ENCODE data around the gene ABCF1.

ABCF1 gene

DNA sequence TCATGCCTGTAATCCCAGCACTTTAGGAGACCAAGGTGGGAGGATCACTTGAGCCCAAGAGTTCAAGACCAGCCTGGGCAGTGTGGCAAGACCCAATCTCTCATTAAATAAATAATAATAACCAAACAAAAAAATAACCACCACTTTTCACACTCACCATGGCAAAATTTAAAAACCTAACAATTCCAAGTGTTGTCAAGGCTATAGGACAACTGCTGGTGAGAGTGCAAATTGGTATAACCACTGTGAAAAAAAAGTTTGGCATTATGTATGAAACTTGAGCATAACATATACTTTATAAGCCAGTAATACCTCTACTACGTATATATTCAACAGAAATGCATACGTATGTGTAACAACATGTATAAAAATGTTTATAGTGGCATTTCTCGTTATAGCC lies 10.3 kb upstream of the ABCF1 start:
- DNase-seq, result no peak

DNA sequence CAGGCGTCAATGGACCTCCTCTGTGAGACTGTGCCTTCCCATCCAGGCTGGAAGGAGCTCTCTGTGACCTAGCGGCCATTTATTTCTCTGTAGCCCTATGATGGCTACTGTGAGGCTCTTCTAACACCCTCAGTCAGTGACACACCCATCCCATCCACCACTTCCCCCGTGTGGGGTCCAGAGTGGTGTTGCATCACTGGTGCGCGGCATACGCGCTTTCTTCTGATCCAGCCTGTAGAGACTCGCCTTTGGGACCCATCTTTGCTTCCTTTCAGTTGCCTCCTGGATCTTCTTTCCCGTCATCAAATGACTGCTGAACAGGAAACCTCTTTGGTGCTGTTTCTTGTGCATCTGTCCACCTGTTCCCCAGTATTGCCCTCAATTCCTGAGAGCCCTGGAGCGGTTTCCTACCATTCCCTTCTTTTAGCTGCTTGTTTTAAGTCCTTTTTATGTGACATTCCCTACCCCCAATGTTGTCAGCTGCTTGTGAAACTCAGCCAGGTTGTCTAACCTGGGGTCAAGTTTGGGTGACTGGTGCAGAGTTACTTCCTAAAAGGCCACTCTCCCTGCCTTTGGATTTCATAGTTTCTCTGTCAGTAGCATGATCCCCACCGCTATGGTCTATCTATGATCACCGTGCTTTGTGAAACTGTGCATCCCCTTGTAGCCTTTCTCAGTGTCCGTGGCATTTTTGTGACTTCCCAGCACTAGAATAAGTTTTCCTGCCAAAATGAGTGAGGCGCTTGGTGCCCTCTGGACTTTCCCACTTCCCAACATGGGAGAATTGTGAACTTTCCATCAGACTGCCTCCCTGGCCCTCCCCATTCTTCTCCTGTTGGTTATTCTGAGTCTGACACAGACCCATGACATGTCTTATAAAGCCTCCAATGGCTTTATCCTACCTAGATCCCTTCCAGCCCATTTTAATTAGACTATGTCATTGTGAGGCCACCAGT lies 8.5 kb upstream of the ABCF1 start:
- DNase-seq, result no peak

DNA sequence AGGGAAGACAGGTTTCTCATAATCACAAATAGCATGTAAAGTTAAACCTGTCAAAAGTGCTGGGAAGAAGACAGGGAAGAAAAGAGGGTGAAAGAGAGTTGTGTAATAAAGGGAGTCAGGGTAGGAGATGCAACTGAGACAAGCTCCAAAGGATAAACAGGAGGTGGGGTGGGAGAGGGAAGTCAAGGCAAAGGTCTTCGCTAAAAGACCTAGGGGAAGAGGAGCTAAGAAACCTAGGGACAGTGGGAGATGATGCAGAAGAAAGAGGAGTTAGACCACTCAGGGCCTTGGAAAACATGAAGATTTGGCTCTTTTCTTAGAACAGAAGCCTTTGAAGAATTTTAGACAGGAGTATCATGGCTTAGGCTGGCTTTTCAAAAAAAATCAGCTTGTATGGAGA lies 7.1 kb upstream of the ABCF1 start:
- no peak for DNase-seq

DNA sequence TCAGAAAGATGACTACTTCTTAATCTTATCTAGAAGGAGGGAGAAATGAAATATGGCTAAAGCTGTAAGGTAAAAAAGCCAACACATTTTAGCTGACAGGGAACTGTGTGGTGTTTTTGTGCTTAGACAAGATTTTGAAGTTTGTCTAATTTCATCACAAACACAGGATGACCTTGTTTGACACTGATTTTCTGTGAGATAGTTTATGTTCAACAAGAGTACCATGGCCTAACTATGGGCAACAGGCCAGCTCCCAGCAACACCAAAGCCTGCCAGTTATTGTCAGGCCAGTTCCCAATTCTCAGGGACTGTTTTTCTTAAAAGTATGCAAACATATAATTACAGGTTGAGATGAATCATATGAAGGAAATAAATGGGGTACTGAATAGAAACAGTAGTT lies 5.5 kb upstream of the ABCF1 start:
- DNase-seq, result no peak

DNA sequence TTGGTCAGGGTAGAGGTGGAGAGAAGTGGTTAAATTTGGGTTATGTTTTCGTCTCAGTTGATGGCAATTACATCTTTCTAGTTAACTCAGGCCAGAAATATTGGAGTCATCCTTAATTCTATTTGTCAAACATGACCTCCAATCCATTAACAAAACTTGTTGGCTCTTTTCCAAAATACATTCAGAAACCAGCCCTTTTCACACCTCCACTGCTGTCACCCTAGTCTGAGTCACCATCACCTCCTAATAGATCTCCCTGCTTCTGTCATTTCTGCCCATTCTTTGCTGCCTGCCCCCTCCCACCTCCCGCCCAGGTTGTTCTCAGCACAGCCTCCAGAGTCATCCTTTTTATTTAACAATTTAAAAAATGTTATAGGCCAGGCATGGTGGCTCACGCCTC lies 3.0 kb upstream of the ABCF1 start:
- DNase-seq, result peak; percentile 71

DNA sequence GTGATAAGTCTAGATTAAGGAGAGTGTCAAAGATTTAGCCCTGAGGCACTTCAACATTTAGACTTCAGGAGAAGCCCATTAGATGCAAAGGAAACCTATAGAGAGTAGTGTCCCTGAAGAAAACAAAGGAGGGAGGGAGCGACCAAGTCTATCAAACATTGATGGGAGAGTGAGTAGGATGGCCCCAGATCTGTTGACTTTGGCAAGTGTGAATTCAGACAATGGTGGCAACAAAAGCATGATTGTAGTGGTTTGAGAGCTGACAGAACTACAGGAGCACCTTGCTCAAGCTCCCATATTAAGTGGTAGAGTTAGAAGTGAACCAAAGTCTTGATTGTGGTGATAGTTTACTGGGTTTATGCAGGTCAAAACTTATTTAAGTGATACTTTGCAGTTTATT lies 979 bp upstream of the ABCF1 start:
- no peak for DNase-seq

DNA sequence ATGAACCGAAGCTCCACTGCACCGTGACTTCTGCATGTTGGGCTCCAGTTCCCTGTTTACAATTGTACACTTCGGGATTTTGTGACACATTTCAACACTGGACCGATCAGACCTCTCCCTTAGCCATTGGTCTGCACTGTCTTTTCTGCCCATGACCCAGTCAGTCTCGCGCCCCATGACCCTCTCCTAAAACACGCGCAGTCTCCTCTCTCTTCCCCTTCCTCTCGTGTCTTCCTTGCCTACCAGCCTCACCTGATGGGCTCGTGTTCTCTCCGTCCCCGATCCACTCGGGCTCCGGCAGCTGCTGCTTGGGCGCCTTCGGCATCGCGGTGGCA lies 535 bp upstream of the ABCF1 start:
- no peak for DNase-seq

DNA sequence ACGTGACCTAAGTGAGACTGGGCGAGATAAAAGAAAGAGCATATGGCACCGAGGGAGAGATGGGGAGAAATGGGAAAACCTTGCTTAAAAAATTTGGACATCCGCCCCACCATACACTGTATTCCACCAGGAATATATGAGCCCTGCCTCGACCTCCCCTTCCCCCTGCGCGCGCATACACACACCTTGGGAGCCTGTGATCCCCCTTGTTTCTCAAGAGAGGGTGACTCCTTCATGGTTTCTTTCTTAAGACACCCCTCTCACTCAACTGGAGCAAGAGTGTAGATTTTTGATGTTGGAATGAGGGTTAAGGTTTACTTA lies 480 bp downstream of the ABCF1 start:
- no peak for DNase-seq

DNA sequence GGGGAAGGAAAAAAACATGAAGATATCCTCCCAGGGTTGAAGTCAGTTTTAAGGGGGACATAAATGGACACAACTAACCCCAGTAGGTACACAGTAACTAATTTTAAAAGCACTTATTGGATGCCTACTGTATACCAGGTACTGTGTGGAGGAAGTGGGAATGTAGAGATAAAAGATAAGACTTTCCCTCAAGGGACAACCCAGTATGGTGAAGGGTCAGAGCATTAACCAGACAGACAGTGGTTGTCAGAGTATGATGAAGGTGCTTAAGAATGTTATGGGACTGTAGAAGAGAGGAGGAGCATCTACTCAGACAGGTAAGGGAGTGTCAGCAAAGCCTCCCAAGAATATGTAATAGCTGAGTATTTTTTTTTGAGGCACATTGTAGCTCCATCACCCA lies 906 bp downstream of the ABCF1 start:
- no peak for DNase-seq

DNA sequence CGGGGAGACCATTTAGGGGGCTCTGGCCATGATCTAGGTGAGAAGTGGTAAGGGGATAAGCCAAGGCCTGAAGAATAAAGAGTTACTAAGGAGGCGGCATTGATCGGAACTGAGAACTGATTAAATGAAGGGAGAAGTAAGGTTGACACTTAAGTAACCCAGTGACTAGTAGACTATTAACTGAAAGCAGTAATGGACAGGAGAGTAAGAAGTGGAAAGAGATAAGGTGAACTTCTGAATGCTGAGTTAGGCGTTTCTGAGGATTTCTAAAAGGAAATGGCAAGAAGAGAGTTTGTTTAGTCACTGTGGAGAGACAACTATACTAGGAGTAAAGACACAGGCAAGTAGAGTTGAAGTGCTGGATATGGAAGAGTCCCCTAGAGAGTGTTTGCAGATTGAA lies 1.9 kb downstream of the ABCF1 start:
- no peak for DNase-seq

DNA sequence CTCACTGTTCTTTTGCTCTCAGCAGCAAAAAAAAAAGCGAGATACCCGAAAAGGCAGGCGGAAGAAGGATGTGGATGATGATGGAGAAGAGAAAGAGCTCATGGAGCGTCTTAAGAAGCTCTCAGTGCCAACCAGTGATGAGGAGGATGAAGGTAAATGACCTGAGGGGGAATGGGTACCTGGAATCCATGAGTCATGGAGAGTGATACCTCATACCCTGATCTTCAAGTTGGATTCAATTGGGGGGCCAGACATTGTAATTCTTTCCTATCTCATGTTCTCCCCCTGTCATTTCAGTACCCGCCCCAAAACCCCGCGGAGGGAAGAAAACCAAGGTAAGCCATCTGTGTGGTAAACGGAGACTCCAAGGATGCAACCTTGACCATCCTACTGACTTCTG lies 6.8 kb downstream of the ABCF1 start:
- no peak for DNase-seq

DNA sequence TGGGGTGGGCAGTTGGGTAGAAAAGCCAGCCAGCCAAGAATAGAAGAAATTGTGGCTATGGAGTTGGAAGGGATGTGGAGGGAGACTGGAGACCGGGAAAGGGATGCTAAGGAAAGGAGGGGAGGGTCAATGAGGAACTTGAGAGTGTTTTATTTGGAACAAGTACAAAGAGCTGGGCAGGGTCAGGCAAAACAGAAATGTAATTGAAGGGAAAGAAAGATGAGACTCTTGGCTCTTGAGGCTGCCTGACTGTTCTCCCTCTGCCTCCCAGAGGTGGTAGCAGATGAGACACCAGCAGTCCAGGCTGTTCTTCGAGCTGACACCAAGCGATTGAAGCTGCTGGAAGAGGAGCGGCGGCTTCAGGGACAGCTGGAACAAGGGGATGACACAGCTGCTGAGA lies 12.7 kb downstream of the ABCF1 start:
- DNase-seq, result no peak

DNA sequence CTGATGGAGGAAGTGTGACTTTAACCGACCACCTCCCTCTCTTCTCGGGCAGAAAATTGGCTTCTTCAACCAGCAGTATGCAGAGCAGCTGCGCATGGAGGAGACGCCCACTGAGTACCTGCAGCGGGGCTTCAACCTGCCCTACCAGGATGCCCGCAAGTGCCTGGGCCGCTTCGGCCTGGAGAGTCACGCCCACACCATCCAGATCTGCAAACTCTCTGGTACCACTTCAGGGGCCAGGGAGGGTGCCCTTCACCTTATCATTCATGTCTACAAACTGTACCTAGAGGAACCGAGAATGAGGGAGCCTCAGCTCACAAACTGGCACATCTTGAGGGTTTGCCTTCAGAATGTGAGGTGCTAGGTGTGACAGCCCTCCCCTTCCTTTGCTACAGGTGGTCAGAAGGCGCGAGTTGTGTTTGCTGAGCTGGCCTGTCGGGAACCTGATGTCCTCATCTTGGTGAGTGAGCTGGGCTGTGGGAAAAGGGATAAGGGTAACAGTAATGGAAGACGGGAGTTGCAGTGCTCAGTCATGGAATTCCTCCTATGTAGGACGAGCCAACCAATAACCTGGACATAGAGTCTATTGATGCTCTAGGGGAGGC lies 18.6 kb downstream of the ABCF1 start:
- DNase-seq, result no peak

DNA sequence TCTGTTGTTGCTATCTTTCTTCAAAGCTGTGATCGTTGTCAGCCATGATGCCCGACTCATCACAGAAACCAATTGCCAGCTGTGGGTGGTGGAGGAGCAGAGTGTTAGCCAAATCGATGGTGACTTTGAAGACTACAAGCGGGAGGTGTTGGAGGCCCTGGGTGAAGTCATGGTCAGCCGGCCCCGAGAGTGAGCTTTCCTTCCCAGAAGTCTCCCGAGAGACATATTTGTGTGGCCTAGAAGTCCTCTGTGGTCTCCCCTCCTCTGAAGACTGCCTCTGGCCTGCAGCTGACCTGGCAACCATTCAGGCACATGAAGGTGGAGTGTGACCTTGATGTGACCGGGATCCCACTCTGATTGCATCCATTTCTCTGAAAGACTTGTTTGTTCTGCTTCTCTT lies 19.3 kb downstream of the ABCF1 start:
- no peak for DNase-seq

DNA sequence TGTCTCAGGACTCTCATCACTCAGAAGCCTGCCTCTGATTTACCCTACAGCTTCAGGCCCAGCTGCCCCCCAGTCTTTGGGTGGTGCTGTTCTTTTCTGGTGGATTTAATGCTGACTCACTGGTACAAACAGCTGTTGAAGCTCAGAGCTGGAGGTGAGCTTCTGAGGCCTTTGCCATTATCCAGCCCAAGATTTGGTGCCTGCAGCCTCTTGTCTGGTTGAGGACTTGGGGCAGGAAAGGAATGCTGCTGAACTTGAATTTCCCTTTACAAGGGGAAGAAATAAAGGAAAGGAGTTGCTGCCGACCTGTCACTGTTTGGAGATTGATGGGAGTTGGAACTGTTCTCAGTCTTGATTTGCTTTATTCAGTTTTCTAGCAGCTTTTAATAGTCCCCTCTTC lies 19.8 kb downstream of the ABCF1 start:
- no peak for DNase-seq

DNA sequence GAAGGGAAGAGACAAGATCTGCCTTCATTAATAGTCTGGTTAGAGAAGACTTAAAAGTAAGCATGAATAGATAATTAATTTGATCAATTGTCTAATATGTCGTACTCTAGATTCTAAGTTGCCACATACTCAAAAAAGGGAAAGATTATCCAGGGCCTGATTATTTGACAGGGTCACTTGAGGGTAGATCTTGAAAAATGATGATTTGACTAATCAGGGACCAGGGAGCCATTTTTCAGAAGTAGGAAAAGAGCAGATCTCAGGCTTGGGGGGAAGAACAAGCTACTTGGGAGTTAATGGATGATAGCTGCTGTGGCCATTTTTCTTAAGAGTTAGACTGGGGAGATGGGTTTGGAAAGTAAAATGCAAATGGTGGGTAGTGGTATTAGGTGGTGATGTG lies 21.0 kb downstream of the ABCF1 start:
- DNase-seq, result no peak

DNA sequence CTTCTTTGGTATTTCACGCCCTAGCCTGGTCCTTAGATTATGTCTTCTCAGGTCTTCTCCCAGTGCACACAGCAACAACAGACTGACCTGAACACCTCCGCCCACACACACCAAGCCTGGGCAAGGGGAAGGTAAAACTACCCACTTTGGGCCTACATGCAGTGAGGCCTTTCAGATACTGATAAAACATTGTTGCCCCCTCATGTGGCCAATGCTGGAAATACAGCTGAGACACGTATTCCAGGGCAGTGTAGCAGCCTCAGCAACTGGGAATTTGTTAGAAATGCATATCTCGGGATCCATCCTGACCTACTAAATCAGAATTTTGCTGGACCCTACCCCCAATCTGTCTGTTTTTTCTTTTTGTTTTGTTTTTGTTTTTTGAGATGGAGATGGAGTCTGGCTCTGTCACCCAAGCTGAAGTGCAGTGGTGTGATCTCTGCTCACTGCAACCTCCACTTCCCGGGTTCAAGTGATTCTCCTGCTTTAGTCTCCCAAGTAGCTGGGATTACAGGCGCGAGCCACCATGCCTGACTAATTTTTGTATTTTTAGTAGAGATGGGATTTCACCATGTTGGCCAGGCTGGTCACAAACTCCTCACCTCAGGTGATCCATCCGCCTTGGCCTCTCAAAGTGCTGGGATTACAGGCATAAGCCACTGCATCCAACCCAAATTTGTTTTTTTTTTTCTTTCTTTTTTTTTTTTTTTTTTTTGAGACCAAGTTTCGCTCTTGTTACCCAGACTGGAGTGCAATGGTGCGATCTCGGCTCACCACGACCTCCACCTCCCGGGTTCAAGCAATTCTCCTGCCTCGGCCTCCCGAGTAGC lies 26.3 kb downstream of the ABCF1 start:
- DNase-seq, result peak; percentile 81

DNA sequence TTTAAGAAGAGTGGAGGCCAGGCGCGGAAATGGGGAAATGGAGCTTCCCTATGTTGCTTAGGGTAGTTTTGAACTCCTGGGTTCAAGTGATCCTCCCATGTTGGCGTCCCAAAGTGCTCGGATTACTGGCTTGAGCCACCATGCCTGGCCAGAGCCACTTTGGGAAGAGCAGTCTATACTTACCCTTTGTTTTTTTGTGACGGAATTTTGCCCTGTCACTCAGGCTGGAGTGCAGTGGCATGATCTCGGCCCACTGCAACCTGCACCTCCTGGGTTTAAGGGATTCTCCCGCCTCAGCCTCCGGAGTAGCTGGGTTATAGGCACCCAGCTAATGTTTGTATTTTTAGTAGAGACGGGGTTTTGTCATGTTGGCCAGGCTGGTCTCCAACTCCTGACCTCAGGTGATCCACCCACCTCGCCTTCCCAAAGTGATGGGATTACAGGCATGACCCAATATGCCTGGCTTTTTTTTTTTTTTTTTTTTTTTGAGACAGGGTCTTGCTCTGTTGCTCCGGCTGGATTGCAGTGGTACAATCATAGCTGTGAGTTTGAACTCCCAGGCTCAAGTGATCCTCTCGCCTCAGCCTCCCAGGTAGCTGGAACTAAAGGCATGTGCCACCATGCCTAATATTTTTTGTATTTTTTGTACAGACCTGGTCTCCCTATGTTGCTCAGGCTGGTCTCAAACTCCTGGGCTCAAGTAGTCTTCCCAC lies 27.8 kb downstream of the ABCF1 start:
- DNase-seq, result no peak

DNA sequence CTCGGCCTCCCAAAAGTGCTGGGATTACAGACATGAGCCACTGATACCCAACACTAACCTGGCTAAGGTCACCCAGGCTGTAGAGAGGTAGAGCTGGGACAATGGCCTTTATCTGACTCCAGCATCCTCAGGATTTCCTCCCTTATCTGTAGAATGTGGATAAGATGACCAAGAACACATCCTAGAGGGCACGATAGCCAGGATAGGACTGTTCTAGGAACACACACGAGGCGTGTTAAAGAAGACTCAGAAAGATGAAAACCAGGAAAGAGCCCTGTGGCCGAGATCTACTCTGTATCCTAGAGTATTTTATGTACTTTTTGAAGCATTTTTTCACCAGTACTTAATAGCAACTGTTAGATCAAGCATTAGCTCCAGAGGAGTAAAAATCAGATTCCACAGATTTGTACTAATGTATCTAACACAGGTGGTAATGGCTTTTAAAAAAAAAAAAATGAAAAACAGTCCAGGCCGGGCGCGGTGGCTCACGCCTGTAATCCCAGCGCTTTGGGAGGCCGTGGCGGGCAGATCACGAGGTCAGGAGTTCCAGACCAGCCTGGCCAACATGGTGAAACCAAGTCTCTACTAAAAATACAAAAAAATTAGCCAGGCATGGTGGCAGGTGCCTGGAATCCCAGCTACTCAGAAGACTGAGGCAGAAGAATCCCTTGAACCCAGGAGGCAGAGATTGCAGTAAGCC lies 28.5 kb downstream of the ABCF1 start:
- no peak for DNase-seq

DNA sequence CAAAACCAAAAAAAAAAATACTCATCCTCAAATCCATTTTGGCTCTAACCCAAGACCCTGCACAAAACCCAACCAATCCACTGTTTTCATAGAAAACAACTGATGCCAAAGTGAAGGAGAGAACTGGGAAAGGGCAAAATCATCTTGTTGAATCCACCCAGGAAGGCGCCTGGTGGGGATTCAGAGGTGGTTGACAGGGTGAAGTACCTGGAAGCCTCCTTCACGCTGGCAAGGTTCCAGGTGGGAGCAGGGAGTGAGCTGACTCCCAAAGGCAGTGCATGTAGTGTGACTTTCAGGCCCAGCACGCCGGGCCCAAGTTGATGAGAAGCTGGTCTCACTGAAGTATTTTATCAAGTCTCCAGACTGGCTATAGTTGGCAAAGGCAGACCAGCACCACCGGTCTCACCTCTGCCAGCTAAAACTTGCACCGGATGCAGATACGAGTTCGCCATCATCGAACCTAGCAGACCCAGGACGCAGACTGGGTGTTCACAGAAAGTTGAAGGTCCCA lies 29.3 kb downstream of the ABCF1 start:
- DNase-seq, result no peak

DNA sequence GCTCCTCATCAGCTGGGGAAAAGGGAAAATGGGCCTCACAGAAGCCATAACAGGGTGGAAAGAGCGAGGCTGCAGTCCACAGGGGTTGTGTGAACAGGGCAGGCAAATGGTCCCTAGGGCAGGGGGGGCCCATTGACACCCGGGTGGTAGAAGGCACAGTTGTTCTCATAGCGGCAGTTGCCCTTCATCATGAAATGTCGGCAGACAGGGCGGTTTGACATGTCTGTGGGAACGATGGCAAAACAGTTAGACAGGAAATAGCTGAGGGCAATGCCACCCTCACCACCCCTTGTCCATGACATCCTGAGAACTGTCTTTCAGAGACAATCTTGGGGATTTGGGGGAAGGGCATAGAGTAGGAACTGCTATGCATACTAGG lies 30.2 kb downstream of the ABCF1 start:
- DNase-seq, result no peak

DNA sequence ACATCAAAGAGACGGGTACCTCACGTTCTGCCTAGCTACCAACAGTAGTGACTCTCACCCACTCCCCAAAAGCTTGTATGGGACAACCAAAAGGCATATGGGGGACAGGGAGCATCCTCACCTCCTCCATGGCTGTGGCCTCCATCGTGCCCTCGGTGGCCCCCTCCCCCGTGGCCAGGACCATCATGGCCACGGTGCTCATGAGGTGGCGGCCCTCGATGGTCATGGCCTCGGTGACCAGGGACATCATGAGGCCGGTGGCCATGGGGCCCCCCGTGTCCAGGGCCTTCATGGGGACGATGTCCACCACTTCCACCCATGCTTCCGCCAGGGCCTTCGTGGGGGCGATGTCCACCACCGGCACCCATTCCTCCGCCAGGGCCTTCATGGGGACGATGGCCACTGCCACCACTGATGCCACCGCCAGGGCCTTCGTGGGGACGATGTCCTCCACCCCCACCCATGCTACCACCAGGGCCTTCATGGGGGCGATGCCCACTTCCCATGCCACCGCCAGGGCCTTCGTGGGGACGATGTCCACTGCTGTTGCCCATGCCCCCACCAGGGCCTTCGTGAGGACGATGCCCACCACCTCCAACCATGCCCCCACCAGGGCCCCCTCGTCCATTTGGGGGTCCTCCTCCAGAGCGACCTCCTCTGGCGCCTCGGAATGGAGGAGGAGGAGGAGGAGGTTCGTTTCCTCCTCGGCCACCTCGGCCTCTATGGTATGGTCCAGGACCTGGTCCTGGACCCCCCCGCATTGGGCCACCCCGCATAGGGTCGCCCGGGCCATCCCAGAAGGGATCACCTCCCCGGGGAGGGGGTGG lies 30.8 kb downstream of the ABCF1 start:
- no peak for DNase-seq
